Psoas muscle (tissue), 8 donors: ENCODE data around the gene ARHGAP24. TPM values are rescaled to one million over a fixed set of nuclear protein-coding genes. Genes with fewer than 3 reads are reported as not detected.

Experiments used
- ATAC-seq, 4 donors: fragments of 200-7000 bp; cut with Tn5 transposase; one replicate each; pipeline ENCODE4 v1.9.1; 2020; ENCODE audit warnings: moderate library complexity in 3 of 4, mild to moderate bottlenecking in 2 of 4
- DNase-seq, 2 donors: peaks; one replicate each; pipeline ENCODE4 v3.0.0-alpha.2; 2020
- H3K27ac ChIP-seq: fragments of 200-600 bp; one replicate; pipeline ENCODE4 v1.8.0; 2022
- H3K27me3 ChIP-seq, 3 donors: fragments of 200-600 bp in 1 of 3; one replicate each; pipeline versions ENCODE4 v1.6.1 to v1.8.0; 2013 to 2022; ENCODE audit warnings: low read length in 2 of 3, mild to moderate bottlenecking in 2 of 3, moderate library complexity in 1 of 3; ENCODE audit not compliant: insufficient read depth in 3 of 3
- H3K36me3 ChIP-seq, 2 donors: fragments of 200-600 bp in 1 of 2; one replicate each; pipeline versions ENCODE4 v1.6.1 to v1.8.0; 2013 to 2022; ENCODE audit warnings: low read depth in 1 of 2, mild to moderate bottlenecking in 1 of 2, moderate library complexity in 1 of 2; ENCODE audit not compliant: insufficient read depth in 1 of 2
- H3K4me1 ChIP-seq: fragments of 200-600 bp; one replicate; pipeline ENCODE4 v1.8.0; 2022
- H3K4me3 ChIP-seq: fragments of 200-600 bp; one replicate; pipeline ENCODE4 v1.8.0; 2022; ENCODE audit warnings: mild to moderate bottlenecking
- H3K9me3 ChIP-seq: fragments of 200-600 bp; one replicate; pipeline ENCODE4 v1.8.0; 2022
- CTCF ChIP-seq: fragments of 200-600 bp; IDR thresholded peaks from one replicate; pipeline ENCODE4 v1.8.0; 2022; ENCODE audit warnings: antibody characterized with exemption
- WGBS, 3 donors: extraction: QIAGEN DNeasy Blood & Tissue Kit; methylation state at CpG; one replicate each; pipeline versions ENCODE4 v1.1.6 to v1.1.7; 2013; 5-methylcytosine and 5-hydroxymethylcytosine counted together
- intact Hi-C, 2 donors: fragments of 100-400 bp; cut with DNase I; formaldehyde crosslinking; loops; one replicate each; pipeline versions ENCODE4 v1.11.0 to v1.14.2; 2022
- polyA plus RNA-seq, 3 donors: library from polyadenylated mRNA; stranded (reverse); fragments of 200-250 nt; gene quantifications; one replicate each; pipeline ENCODE4 v1.2.3, GENCODE V29; 2013
- total RNA-seq, 4 donors: library from RNA; stranded (reverse); fragmentation: NEBNext Ultra II Directional in 2 of 4; extraction: Animal tissue kit (Norgen Biotek cat#: 25700) in 2 of 4; gene quantifications; one replicate each; pipeline versions ENCODE4 v1.2.1 to v1.2.4, GENCODE V29; 2021 to 2023
- donor health status: healthy with polysubstance abuse.
- donor health status: DM: no; HTN: no; CAD: no; lungs with moderate emphysema.
- donor health status: Bipolar disorder and iron deficiency.
- donor health status: healthy.
- donor health status: DM: yes; HTN: yes; CAD: no.
- donor health status: DM: no; HTN: no; CAD: no.
- donor health status: DM: no; HTN: no; CAD: no.
- donor health status: DM: yes; HTN: yes; CAD: no.

The ARHGAP24 gene
- total and polyA plus RNA-seq, 7 donors = 2.3 to 25.7 (median 4.6) TPM

GRCh38 chr4:85713005-85713404 lies 238.1 kb downstream of the ARHGAP24 start:
- Histone ChIP-seq H3K9me3 (no peaks in the 10 kb centered on the region), H3K27me3 (no peaks in the 10 kb centered on the region), H3K4me1 (no peaks in the 10 kb centered on the region), H3K4me3 (no peak overlapping the region), H3K36me3 (peaks cover 0 to 3% of the 10 kb centered on the region in 2 donors), H3K27ac (no peak overlapping the region)
- intact Hi-C loops = no loop called here
- DNase-seq (no peak), ATAC-seq (no peak)
- TF ChIP-seq CTCF = no peak
- 90 to 93% (median 92%) methylated on average over 5 of the region's 5 CpGs for WGBS, 3 donors

GRCh38 chr4:85715991-85716737 lies 241.2 kb downstream of the ARHGAP24 start:
- Histone ChIP-seq H3K4me3 (no peak overlapping the region), H3K4me1 (no peaks in the 10 kb centered on the region), H3K9me3 (no peaks in the 10 kb centered on the region), H3K27ac (no peak overlapping the region), H3K27me3 (no peaks in the 10 kb centered on the region), H3K36me3 (peaks cover 0 to 3% of the 10 kb centered on the region in 2 donors)
- intact Hi-C loops = no loop called here
- no peak for TF ChIP-seq CTCF
- WGBS, 3 donors = 58 to 63% (median 59%) methylated on average over 3 of the region's 3 CpGs
- DNase-seq (no peak), ATAC-seq (no peak)

- Histone ChIP-seq H3K36me3 (peaks cover 0 to under 1% of the 10 kb centered on the region in 2 donors), H3K27ac (no peak overlapping the region), H3K9me3 (no peaks in the 10 kb centered on the region), H3K4me3 (no peak overlapping the region), H3K27me3 (no peaks in the 10 kb centered on the region), H3K4me1 (no peaks in the 10 kb centered on the region)
- WGBS, 3 donors = 83 to 90% (median 89%) methylated on average over 1 of the region's 1 CpG
- no peak for ATAC-seq
- TF ChIP-seq CTCF = no peak
- intact Hi-C loops = no loop called here
- no peak for DNase-seq
Measured at GRCh38 chr4:85717351-85717750, 242.4 kb downstream of the ARHGAP24 start.

- Histone ChIP-seq H3K27ac (no peak overlapping the region), H3K27me3 (no peaks in the 10 kb centered on the region), H3K4me1 (no peaks in the 10 kb centered on the region), H3K4me3 (no peak overlapping the region), H3K9me3 (no peaks in the 10 kb centered on the region), H3K36me3 (no peaks in the 10 kb centered on the region)
- intact Hi-C loops = no loop called here
- no peak for ATAC-seq
- no peak for TF ChIP-seq CTCF
- WGBS, 3 donors = 32 to 42% (median 41%) methylated on average over 2 of the region's 2 CpGs
- no peak for DNase-seq
Measured at GRCh38 chr4:85717847-85718246, 242.9 kb downstream of the ARHGAP24 start.

GRCh38 chr4:85720735-85721134 lies 245.8 kb downstream of the ARHGAP24 start:
- Histone ChIP-seq H3K27me3 (no peaks in the 10 kb centered on the region), H3K36me3 (no peaks in the 10 kb centered on the region), H3K27ac (no peak overlapping the region), H3K4me3 (no peak overlapping the region), H3K4me1 (no peaks in the 10 kb centered on the region), H3K9me3 (no peaks in the 10 kb centered on the region)
- ATAC-seq (no peak), DNase-seq (no peak)
- no peak for TF ChIP-seq CTCF
- 64 to 66% (median 66%) methylated on average over 3 of the region's 3 CpGs for WGBS, 3 donors
- intact Hi-C loops = no loop called here
